Right atrium auricular region (tissue), 2 donors: Measurements from ENCODE around the gene EHD4. TPM values are rescaled to one million over a fixed set of nuclear protein-coding genes. Genes with fewer than 3 reads are reported as not detected.

Source experiments
- DNase-seq: peaks from one replicate; pipeline ENCODE4 v3.0.0-alpha.2; 2019; ENCODE audit warnings: low spot score
- H3K27ac ChIP-seq, 2 donors: fragments of 200-600 bp; sonication (generic); 1 replicate in 1 of 2; 2 replicates in 1 of 2; pipeline ENCODE4 v1.5.1; 2016 to 2019
- H3K27me3 ChIP-seq, 2 donors: fragments of 200-600 bp; sonication (generic); one replicate each; pipeline versions ENCODE4 v1.5.1 to v1.6.0; 2017 to 2019
- H3K36me3 ChIP-seq: fragments of 200-600 bp; sonication (generic); one replicate; pipeline ENCODE4 v1.5.1; 2016
- H3K4me1 ChIP-seq, 2 donors: fragments of 200-600 bp; sonication (generic); one replicate each; pipeline versions ENCODE4 v1.5.1 to v1.6.0; 2017 to 2019
- H3K4me3 ChIP-seq, 2 donors: fragments of 200-600 bp; sonication (generic); 1 replicate in 1 of 2; 2 replicates in 1 of 2; pipeline ENCODE4 v1.5.1; 2017 to 2019; ENCODE audit warnings: mild to moderate bottlenecking in 1 of 2, moderate library complexity in 1 of 2
- H3K9me3 ChIP-seq, 2 donors: fragments of 200-600 bp; sonication (generic); one replicate each; pipeline ENCODE4 v1.5.1; 2019
- CTCF ChIP-seq, 2 donors: fragments of 200-600 bp; sonication (generic); IDR thresholded peaks; one replicate each; pipeline ENCODE4 v1.5.1; 2019; ENCODE audit warnings: antibody characterized with exemption in 2 of 2
- total RNA-seq, 2 donors: library from RNA; depleted of rRNA; stranded (reverse); fragments of >200 nt; gene quantifications; one replicate each; pipeline ENCODE4 v1.1.0, GENCODE V29; 2016

Gene EHD4
- total RNA-seq, 2 donors from 2014 or later = 22.2 to 26.3 TPM

GRCh38 chr15:41866263-41866703 lies 106.1 kb downstream of the EHD4 start:
- no peaks in the 10 kb centered on the region for H3K36me3 ChIP-seq
- no peaks in the 10 kb centered on the region for H3K9me3 ChIP-seq
- H3K27ac ChIP-seq = no peak overlapping the region
- no peaks in the 10 kb centered on the region for H3K4me1 ChIP-seq
- H3K4me3 ChIP-seq = no peak overlapping the region
- no peaks in the 10 kb centered on the region for H3K27me3 ChIP-seq
- DNase-seq = no peak
- TF ChIP-seq CTCF (IDR thresholded peaks at IDR 0.05) = no peak

GRCh38 chr15:41865490-41866055 lies 106.8 kb downstream of the EHD4 start:
- no peaks in the 10 kb centered on the region for H3K36me3 ChIP-seq
- H3K9me3 ChIP-seq = no peaks in the 10 kb centered on the region
- DNase-seq = no peak
- H3K4me1 ChIP-seq = no peaks in the 10 kb centered on the region
- H3K27ac ChIP-seq = no peak overlapping the region
- H3K27me3 ChIP-seq = no peaks in the 10 kb centered on the region
- no peak for TF ChIP-seq CTCF (IDR thresholded peaks at IDR 0.05)
- no peak overlapping the region for H3K4me3 ChIP-seq

- no peak for DNase-seq
- TF ChIP-seq CTCF (IDR thresholded peaks at IDR 0.05) = no peak
Measured at GRCh38 chr15:41862515-41863116, 109.7 kb downstream of the EHD4 start.

GRCh38 chr15:41861736-41862356 lies 110.5 kb downstream of the EHD4 start:
- Histone ChIP-seq H3K9me3 (no peaks in the 10 kb centered on the region), H3K36me3 (no peaks in the 10 kb centered on the region), H3K4me1 (no peaks in the 10 kb centered on the region), H3K27ac (no peak overlapping the region), H3K27me3 (no peaks in the 10 kb centered on the region), H3K4me3 (no peak overlapping the region)
- no peak for DNase-seq
- no peak for TF ChIP-seq CTCF (IDR thresholded peaks at IDR 0.05)

More at GRCh38 chr15:41862515-41863116, 109.7 kb downstream of the EHD4 start:
- Histone ChIP-seq H3K9me3 (no peaks in the 10 kb centered on the region), H3K4me1 (no peaks in the 10 kb centered on the region), H3K4me3 (no peak overlapping the region), H3K36me3 (no peaks in the 10 kb centered on the region), H3K27me3 (no peaks in the 10 kb centered on the region), H3K27ac (no peak overlapping the region)

- no peak for DNase-seq
- H3K36me3 ChIP-seq = no peaks in the 10 kb centered on the region
- no peaks in the 10 kb centered on the region for H3K9me3 ChIP-seq
- no peak overlapping the region for H3K4me3 ChIP-seq
- TF ChIP-seq CTCF (IDR thresholded peaks at IDR 0.05) = no peak
- H3K27me3 ChIP-seq = no peaks in the 10 kb centered on the region
- no peaks in the 10 kb centered on the region for H3K4me1 ChIP-seq
- H3K27ac ChIP-seq = no peak overlapping the region
Measured at GRCh38 chr15:41860049-41860828, 112.1 kb downstream of the EHD4 start.
